Heart left ventricle (tissue), 16 donors: Measurements from ENCODE around the gene CDH8. TPM values are rescaled to one million over a fixed set of nuclear protein-coding genes. Genes with fewer than 3 reads are reported as not detected.
"Not testable (repeated sequence)": the region's sequence is repeated elsewhere in the genome, so short reads cannot be mapped to it uniquely, and the experiment has no call there.

Source experiments
- ATAC-seq, 4 donors: fragments of 200-7000 bp; cut with Tn5 transposase; one replicate each; pipeline ENCODE4 v1.9.1; 2020 to 2022; ENCODE audit warnings: moderate library complexity in 4 of 4, mild to moderate bottlenecking in 3 of 4, moderate number of reproducible peaks in 1 of 4
- DNase-seq, 5 donors: peaks; one replicate each; pipeline ENCODE4 v3.0.0-alpha.2; 2020
- H3K27ac ChIP-seq, 12 donors: fragments of 200-600 bp; sonication (generic) in 4 of 12; one replicate each; pipeline versions ENCODE4 v1.5.0 to v1.8.0; 2016 to 2022; ENCODE audit warnings: mild to moderate bottlenecking in 2 of 12
- H3K27me3 ChIP-seq, 9 donors: fragments of 200-600 bp; sonication (generic) in 2 of 9; one replicate each; pipeline versions ENCODE4 v1.5.1 to v1.8.0; 2016 to 2022; ENCODE audit warnings: mild to moderate bottlenecking in 3 of 9
- H3K36me3 ChIP-seq, 9 donors: fragments of 200-600 bp; sonication (generic) in 2 of 9; one replicate each; pipeline versions ENCODE4 v1.5.0 to v1.8.0; 2018 to 2022; ENCODE audit warnings: mild to moderate bottlenecking in 2 of 9
- H3K4me1 ChIP-seq, 12 donors: fragments of 200-600 bp; sonication (generic) in 4 of 12; one replicate each; pipeline versions ENCODE4 v1.5.0 to v1.8.0; 2016 to 2022; ENCODE audit warnings: mild to moderate bottlenecking in 3 of 12
- H3K4me3 ChIP-seq, 12 donors: fragments of 200-600 bp; sonication (generic) in 4 of 12; one replicate each; pipeline versions ENCODE4 v1.5.0 to v1.8.0; 2017 to 2022; ENCODE audit warnings: mild to moderate bottlenecking in 9 of 12, moderate library complexity in 4 of 12
- H3K9me3 ChIP-seq, 12 donors: fragments of 200-600 bp; sonication (generic) in 4 of 12; one replicate each; pipeline versions ENCODE4 v1.5.0 to v1.8.0; 2016 to 2022; ENCODE audit warnings: mild to moderate bottlenecking in 1 of 12
- POLR2A ChIP-seq, 2 donors: fragments of 450-650 bp; IDR thresholded peaks; one replicate each; pipeline ENCODE4 v1.6.1; 2017; ENCODE audit warnings: antibody characterized with exemption in 2 of 2, mild to moderate bottlenecking in 2 of 2, moderate library complexity in 2 of 2
- WGBS, 4 donors: extraction: QIAGEN DNeasy Blood & Tissue Kit in 2 of 4; methylation state at CpG; one replicate each; pipeline versions ENCODE4 v1.1.5 to v1.1.7; 2013 to 2018; 5-methylcytosine and 5-hydroxymethylcytosine counted together
- intact Hi-C, 10 donors: fragments of 100-400 bp; cut with DNase I; formaldehyde crosslinking; loops; one replicate each; pipeline versions ENCODE4 v1.11.1 to v1.14.2; 2022
- polyA plus RNA-seq, 2 donors: library from polyadenylated mRNA; stranded (reverse); fragments of 200-250 nt; gene quantifications; one replicate each; pipeline ENCODE4 v1.2.3, GENCODE V29; 2013
- total RNA-seq, 9 donors: library from RNA; depleted of rRNA in 2 of 9; stranded (reverse); fragments of >200 nt in 2 of 9; fragmentation: NEBNext Ultra II Directional in 3 of 9; extraction: Animal tissue kit (Norgen Biotek cat#: 25700) in 3 of 9; gene quantifications; one replicate each; pipeline versions ENCODE4 v1.1.0 to v1.2.4, GENCODE V29; 2016 to 2023
- TF ChIP-seq, protein P1 (sequence below), 12 donors: fragments of 200-600 bp; sonication (generic) in 4 of 12; IDR thresholded peaks; one replicate each; pipeline versions ENCODE4 v1.5.0 to v1.8.0; 2018 to 2022; ENCODE audit warnings: antibody characterized with exemption in 12 of 12, mild to moderate bottlenecking in 5 of 12
- donor health status: ischemic (EF 13 %, LVEDD 7.1; RV severe dilation, severe dysfunction).
- donor health status: healthy with polysubstance abuse.
- donor health status: DM: no; HTN: yes; CAD: no.
- donor health status: DM: no; HTN: no; CAD: no.
- donor health status: ischemic (EF 25% LVEDD 6.9; RV normal size, moderate dysfunction).
- donor health status: ischemic (EF 25% LVEDD 5.7; RV mildly dilated, moderate dysfunction).
- donor health status: healthy.
- donor health status: DM: yes; HTN: yes; CAD: no.
- donor health status: ischemic (EF 35%, LVEDD 5.7; RV mildly dilated, moderate dysfunction).
- donor health status: nonischemic (EF 11% LVEDD 7.7; RV severe dilation, severe dysfunction).
- donor health status: DM: yes; HTN: yes; CAD: no.
- donor health status: PGD.
- donor health status: ischemic (EF 29% LVEDD 5.4; RV normal size, mild dysfunction).
- donor health status: nonischemic (EF 23%, LVEDD 6.1; RV moderate dilation, normal function).

The CDH8 gene
- total and polyA plus RNA-seq, 11 donors, result 0.01 to 1.3 (median 0.37) TPM; not detected in 4

DNA sequence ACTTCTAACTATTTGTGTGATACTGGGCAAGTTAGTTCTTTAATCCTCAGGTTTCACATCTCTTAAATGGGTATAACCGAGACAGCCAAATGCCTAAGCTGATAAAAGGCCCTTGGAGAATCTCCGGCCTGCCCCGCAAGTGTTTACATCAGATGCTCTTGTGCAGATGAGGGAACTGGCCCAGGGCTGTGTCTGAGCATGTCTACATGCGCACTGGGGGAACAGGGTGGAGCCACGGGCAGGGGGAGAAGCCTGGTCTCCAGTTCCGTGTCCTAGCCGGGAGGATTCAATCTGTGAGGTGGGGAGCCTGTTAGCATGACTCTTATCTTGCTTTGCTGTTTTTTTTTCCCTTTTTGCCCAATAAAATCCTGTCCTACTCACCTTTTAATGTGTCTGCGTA is 222.9 kb downstream of the CDH8 start:
- intact Hi-C loops, result no loop called here
- Histone ChIP-seq H3K4me1 (no peaks in the 10 kb centered on the region), H3K27me3 (no peaks in the 10 kb centered on the region), H3K36me3 (no peaks in the 10 kb centered on the region), H3K4me3 (no peak overlapping the region), H3K27ac (no peak overlapping the region), H3K9me3 (no peaks in the 10 kb centered on the region)
- DNase-seq (no peak), ATAC-seq (no peak)
- WGBS, 4 donors, result 90 to 94% (median 92%) methylated on average over 8 of the region's 8 CpGs
- no peak for TF ChIP-seq POLR2A (IDR thresholded peaks at IDR 0.05)
- TF ChIP-seq, protein P1, sequence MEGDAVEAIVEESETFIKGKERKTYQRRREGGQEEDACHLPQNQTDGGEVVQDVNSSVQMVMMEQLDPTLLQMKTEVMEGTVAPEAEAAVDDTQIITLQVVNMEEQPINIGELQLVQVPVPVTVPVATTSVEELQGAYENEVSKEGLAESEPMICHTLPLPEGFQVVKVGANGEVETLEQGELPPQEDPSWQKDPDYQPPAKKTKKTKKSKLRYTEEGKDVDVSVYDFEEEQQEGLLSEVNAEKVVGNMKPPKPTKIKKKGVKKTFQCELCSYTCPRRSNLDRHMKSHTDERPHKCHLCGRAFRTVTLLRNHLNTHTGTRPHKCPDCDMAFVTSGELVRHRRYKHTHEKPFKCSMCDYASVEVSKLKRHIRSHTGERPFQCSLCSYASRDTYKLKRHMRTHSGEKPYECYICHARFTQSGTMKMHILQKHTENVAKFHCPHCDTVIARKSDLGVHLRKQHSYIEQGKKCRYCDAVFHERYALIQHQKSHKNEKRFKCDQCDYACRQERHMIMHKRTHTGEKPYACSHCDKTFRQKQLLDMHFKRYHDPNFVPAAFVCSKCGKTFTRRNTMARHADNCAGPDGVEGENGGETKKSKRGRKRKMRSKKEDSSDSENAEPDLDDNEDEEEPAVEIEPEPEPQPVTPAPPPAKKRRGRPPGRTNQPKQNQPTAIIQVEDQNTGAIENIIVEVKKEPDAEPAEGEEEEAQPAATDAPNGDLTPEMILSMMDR (IDR thresholded peaks at IDR 0.05), result no peak

DNA sequence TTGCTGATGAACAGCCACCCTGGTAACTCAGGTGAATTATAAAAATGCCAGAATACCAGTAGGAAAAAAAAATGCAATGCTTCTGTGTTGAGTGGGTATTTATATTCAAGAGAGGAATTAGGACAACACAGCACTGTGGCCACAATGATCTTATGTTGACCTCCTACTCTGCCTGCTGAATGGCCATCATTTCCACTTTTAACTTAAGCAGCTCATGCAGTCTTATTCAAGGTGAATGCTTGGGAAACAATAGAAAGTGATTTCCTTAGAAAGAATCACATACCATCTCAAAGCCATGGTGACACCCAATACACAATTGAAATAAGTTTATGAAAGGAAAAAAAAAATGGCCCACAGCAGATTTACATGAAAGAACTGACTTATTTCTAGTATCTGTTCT is 224.0 kb downstream of the CDH8 start:
- no peaks in the 10 kb centered on the region for H3K4me1 ChIP-seq

DNA sequence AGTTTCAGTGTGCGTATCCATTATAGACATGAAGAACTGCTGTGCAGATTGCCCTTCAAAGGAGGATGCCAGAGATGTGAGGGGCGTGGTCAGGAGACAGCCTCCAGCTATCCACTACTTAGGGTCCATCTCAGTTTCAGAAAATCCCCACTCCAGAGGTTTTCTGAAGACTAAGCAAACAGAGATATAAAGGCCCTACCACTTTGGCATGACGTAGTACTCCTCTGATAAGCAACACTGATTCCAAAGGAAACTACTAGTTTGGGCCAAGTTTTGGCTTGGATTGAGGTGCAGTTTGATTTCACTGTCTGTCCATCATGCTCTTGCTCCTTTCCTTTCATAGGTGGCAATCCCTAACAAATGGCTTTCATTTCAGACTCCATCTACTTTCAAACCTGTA is 228.7 kb downstream of the CDH8 start:
- H3K27me3 ChIP-seq, result no peaks in the 10 kb centered on the region
- H3K27ac ChIP-seq, result no peak overlapping the region
- WGBS, 4 donors, result 69 to 82% (median 81%) methylated on average over 3 of the region's 3 CpGs
- peaks cover 0 to 5% (median 0%) of the 10 kb centered on the region in 12 donors for H3K9me3 ChIP-seq
- ATAC-seq (no peak), DNase-seq (no peak)
- no peaks in the 10 kb centered on the region for H3K4me1 ChIP-seq
- intact Hi-C loops, result no loop called here
- H3K36me3 ChIP-seq, result no peaks in the 10 kb centered on the region
- TF ChIP-seq POLR2A (IDR thresholded peaks at IDR 0.05), result no peak
- TF ChIP-seq, protein P1 (IDR thresholded peaks at IDR 0.05), result no peak
- H3K4me3 ChIP-seq, result no peak overlapping the region

More for the DNA sequence above, 224.0 kb downstream of the CDH8 start:
- intact Hi-C loops, result no loop called here
- Histone ChIP-seq H3K27me3 (no peaks in the 10 kb centered on the region), H3K27ac (no peak overlapping the region), H3K4me3 (no peak overlapping the region), H3K9me3 (peaks cover 0 to 5% (median 0%) of the 10 kb centered on the region in 12 donors), H3K36me3 (no peaks in the 10 kb centered on the region)
- no peak for ATAC-seq
- DNase-seq, result no peak
- TF ChIP-seq POLR2A (IDR thresholded peaks at IDR 0.05), result no peak
- TF ChIP-seq, protein P1 (IDR thresholded peaks at IDR 0.05), result no peak

DNA sequence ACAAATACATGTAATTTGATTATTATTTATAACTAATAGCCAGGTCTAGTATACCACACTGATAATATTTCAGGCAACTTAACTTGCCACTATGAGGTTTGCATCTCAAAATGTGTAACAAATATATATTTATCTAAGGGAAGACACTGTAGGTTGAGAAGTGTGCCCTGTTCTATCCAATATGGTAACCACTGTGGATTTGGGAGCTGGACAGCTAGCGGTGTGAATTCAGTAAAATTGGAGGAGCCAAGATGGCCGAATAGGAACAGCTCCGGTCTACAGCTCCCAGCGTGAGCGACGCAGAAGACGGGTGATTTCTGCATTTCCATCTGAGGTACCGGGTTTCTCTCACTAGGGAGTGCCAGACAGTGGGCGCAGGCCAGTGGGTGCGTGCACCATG is 235.0 kb downstream of the CDH8 start:
- H3K27me3 ChIP-seq, intact Hi-C loops, H3K9me3 ChIP-seq, H3K4me3 ChIP-seq, H3K4me1 ChIP-seq, ATAC-seq, H3K36me3 ChIP-seq, H3K27ac ChIP-seq, DNase-seq: not testable (repeated sequence)
- 94 to 96% (median 94%) methylated on average over 7 of the region's 10 CpGs for WGBS, 4 donors

DNA sequence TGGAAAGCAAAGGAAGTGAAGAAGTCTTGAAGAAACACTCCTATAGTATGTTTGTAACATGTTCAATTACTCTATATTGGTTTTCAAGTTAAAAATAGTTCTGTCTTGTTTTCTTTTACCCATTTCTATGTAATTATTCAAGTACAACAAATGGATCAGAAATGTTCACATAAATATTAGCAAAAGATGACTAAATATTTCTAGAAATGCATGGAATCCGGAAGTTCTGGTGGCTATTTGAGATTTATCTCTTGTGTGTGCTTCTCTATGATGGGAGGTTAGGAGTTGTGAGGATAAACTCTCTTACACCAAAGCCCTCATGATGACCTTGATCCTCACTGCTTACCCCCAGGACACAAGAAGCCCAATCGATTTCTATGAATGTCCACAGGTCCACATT is 237.5 kb downstream of the CDH8 start:
- no peaks in the 10 kb centered on the region for H3K36me3 ChIP-seq
- H3K4me3 ChIP-seq, result no peak overlapping the region
- peaks cover 0 to 2% (median 0%) of the 10 kb centered on the region in 12 donors for H3K9me3 ChIP-seq
- intact Hi-C loops, result no loop called here
- TF ChIP-seq, protein P1 (IDR thresholded peaks at IDR 0.05), result no peak
- TF ChIP-seq POLR2A (IDR thresholded peaks at IDR 0.05), result no peak
- ATAC-seq, result no peak
- no peaks in the 10 kb centered on the region for H3K27me3 ChIP-seq
- no peak for DNase-seq
- WGBS, 4 donors, result 61 to 66% (median 64%) methylated on average over 2 of the region's 2 CpGs
- no peak overlapping the region for H3K27ac ChIP-seq
- no peaks in the 10 kb centered on the region for H3K4me1 ChIP-seq
